ENCODE data around the gene SRSF10.
A peak's percentile ranks its signal among the peaks of the same experiment; 100 is the strongest.
"Not testable (repeated sequence)": the region's sequence is repeated elsewhere in the genome, so short reads cannot be mapped to it uniquely, and the experiment has no call there.

The SRSF10 gene

GRCh38 chr1:23979881-23980727 is at the start of gene SRSF10:
SRSF10 (minus strand) TSS chr1:23980327; CDS start chr1:23980255, 72 bp downstream.
- peak; percentile 95 for DNase-seq (ENCODE audit: low read depth, low spot score)

DNA sequence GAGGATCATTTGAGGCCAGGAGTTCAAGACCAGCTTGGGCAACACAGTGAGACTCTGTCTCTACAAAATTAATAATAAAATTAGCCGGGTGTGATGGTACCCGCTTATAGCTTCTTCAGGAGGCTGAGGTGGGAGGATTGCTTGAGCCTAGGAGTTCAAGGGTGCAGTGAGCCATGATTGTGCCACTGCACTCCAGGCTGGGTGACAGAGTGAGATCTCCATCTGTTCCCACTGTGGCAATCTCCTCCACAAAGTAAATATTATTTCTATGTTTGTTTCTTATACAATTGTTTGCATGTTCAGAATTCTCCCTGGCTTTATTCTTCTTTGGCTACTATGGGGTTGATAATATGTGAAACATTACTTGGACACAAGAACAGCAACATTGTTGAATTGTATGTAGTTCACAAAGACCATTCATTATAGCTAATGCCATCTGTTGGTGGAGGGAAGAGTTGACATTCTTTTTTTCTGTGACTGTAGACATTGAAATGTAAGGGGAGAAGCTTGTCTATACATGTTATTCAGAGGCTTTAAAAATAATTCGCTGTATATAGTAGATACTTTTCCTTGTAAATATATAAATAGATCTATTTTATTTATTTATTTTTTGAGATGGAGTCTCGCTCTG is 47.8 kb upstream of the SRSF10 start:
- no peak for DNase-seq (ENCODE audit: low read depth, low spot score)

GRCh38 chr1:24022581-24023361 is 42.6 kb upstream of the SRSF10 start:
- peak; percentile 28 for DNase-seq (ENCODE audit: low read depth, low spot score)

DNA sequence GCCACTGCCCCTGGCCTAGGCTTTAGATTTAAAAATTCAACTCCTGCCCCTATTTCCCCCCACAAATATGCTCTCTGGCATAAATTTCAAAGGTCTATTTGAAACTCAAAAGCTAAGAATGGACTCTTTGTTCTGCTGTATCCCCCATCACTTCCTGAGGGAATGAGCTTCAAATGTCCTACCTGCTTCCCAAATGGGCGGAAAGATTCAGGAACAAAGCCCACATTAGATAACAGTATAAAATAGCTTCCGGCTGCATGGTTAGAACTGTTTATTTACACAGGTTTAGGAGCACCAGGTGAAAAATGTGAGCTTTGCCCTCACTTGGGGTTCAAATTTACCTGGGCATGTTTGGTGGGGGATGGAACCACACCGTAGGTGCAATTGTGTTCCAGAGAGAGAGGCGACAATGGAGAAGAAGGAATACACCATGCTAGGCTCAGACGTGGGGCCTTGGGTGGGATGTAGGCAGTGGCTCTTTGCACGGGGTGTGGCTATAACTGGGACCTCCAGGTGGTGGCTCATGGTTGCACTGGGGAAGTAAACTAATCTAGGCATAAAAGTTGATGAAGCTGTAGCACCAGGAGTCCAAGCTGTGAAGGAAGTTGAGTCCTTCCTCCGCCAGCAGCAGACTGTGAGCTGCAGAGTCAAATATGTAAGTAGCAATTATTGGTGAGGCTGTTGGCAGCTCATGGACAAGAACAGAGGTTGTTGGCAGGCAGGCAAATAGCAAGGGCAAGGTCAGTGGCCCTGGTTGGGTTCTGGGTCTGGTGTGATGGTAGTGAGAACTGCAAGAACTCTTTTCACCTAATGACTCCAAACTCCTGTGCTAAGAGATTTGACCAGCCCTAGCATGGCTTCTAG is 41.5 kb upstream of the SRSF10 start:
- no peak for DNase-seq (ENCODE audit: low read depth, low spot score)

DNA sequence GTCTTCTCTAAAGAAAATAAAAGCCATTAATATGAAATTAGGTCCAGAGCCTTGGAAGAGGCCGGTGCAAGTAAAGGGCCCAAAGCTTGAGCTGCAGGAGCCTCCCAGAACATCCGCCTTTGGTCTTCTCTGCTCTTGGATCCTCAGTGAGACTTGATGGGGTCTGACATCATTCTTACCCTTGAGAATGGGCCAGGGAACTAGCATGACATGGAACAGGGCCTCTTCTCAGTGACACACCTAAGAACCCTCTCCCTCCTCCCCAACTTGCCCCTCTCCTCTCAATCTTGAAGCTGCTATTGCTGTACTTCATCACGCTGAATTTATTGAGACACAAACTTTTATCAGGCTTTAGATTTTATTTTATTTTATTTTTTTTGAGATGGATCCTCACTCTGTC is 40.3 kb upstream of the SRSF10 start:
- DNase-seq (ENCODE audit: low read depth, low spot score), result no peak

DNA sequence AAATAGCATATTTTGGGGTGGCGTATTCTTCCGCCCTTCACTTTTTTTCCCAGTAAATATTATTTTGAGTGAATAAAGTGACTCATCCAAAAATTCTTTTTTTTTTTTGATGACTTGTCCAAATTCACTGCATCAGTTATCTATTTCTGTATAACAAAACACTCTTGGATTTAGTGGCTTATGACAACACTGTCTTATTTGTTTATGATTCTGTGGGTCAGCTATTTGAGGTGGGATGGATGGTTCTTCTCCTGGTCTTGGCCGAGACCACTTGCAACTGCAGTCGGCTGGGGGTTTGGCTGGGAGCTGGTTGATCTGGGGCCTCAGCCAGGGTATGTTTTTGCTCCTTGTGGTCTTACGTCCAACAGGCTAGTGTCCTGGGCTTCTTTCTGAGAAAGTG is 39.9 kb upstream of the SRSF10 start:
- no peak for DNase-seq (ENCODE audit: low read depth, low spot score)

- peak; percentile 99 for DNase-seq (ENCODE audit: low read depth, low spot score)
Observed at GRCh38 chr1:24018611-24019580, 38.8 kb upstream of the SRSF10 start.

- DNase-seq (ENCODE audit: low read depth, low spot score), result no peak
Observed at GRCh38 chr1:24015221-24016210, 35.4 kb upstream of the SRSF10 start.

DNA sequence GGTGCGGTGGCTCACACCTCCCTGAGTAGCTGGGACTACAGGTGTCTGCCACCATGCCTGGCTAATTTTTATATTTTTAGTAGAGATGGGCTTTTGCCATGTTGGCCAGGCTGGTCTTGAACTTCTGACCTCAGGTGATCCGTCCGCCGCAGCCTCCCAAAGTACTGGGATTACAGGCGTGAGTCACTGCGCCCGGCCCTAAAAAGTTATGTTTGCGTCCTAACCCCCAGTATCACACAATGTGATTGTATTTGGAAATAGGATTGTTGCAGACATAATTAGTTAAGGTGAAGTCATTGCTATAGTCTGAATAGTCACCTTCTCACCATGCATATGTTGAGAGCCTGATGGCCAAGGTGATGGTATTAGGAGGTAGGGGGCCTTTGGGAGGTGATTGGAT is 32.8 kb upstream of the SRSF10 start:
- not testable (repeated sequence) for DNase-seq (ENCODE audit: low read depth, low spot score)

GRCh38 chr1:24010650-24011049 is 30.5 kb upstream of the SRSF10 start:
- no peak for DNase-seq (ENCODE audit: low read depth, low spot score)

DNA sequence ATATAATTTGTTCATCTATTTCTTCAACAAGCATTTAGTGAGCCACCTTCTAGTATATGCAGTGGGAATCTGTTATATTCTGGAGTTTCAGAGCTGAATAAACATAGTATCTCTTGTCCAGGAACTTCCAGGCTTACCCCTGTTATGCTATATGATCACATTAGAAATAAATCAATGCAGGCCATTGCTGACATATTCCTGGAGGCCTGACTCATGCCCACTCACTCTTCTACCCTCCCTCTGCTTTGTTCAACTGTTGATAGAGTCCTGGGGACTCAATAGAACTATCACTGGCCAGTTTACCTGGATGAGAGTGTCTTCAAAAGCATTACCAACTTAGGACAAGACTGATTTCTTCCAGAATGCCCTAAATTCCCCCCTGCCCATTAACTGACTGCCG is 29.3 kb upstream of the SRSF10 start:
- no peak for DNase-seq (ENCODE audit: low read depth, low spot score)

DNA sequence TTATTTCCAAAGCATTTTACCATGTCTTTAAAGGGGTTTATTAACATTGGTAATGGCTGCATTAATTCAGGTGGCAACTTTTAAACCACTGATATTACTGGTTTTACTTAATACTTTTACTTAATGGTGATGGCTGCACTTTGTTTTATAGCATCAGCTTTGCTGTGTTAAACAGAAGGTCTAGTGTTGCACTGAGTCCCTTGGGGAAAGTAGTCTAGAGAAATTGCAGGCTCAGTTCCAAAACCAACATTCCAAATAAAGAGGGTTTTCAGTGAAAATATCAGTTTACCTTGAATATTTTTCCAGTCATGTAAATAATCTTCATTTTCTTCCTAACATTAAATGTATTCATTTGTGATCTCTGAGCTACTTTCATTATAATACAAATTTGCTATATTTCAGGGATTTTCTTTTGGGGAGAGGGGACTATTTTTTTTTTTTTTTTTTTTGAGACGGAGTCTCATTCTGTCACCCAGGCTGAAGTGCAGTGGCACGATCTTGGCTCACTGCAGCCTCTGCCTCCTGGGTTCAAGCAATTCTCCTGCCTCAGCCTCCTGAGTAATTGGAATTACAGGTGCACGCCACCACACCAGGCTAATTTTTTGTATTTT is 28.6 kb upstream of the SRSF10 start:
- DNase-seq (ENCODE audit: low read depth, low spot score), result not testable (repeated sequence)

GRCh38 chr1:24007079-24007478 is 27.0 kb upstream of the SRSF10 start:
- DNase-seq (ENCODE audit: low read depth, low spot score), result no peak

GRCh38 chr1:24005163-24005562 is 25.0 kb upstream of the SRSF10 start:
- no peak for DNase-seq (ENCODE audit: low read depth, low spot score)

- DNase-seq (ENCODE audit: low read depth, low spot score), result no peak
Observed at GRCh38 chr1:24004132-24004531, 24.0 kb upstream of the SRSF10 start.

- no peak for DNase-seq (ENCODE audit: low read depth, low spot score)
Observed at GRCh38 chr1:24003331-24003972, 23.3 kb upstream of the SRSF10 start.

DNA sequence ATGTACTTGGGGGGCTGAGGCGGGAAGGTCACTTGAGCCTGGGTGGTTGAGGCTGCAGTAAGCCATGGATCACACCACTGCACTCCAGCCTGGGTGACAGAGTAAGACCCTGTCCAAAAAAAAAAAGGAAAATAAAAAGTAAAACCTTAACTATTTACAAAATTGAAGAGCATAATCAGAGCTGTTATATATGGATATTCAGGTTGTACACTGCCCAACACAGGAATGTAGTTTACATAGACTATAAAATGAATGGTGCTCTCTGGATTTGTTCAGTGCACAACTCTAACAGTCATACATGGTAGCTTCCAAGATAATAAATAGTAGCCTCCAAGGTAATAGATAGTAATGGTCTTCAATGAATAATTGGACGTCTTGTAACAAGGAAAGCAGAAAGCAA is 22.6 kb upstream of the SRSF10 start:
- no peak for DNase-seq (ENCODE audit: low read depth, low spot score)

GRCh38 chr1:23999156-23999671 is 19.1 kb upstream of the SRSF10 start:
- DNase-seq (ENCODE audit: low read depth, low spot score), result no peak

Data from smooth muscle cell of the brain vasculature (primary cell).